ENCODE measurements around the gene DEXI.

- TF ChIP-seq POLR2AphosphoS5 (IDR thresholded peaks at IDR 0.05): no peak
- TF ChIP-seq CTCF (IDR thresholded peaks at IDR 0.05; ENCODE audit: poor library complexity, severe bottlenecking): no peak
- TF ChIP-seq SMC3 (conservative IDR thresholded peaks at IDR 0.05; ENCODE audit: poor library complexity): no peak
- TF ChIP-seq EZH2 (IDR thresholded peaks at IDR 0.05; ENCODE audit: borderline replicate concordance, insufficient read depth, low read length, poor library complexity, severe bottlenecking): no peak
Observed at GRCh38 chr16:10923146-10923649, 19.1 kb downstream of the DEXI start.

Measured in neural cell (in vitro differentiated cells).